HepG2 (cell line): ENCODE data around the gene TMEM41A. TPM values are rescaled to one million over a fixed set of nuclear protein-coding genes. Genes with fewer than 3 reads are reported as not detected.

Source experiments
- FOXA3 ChIP-seq: IDR thresholded peaks from 2 replicates; pipeline ENCODE4 v1.6.1; 2016; ENCODE audit warnings: missing genetic modification reagents, missing compliant biosample characterization
- MZF1 ChIP-seq: sonication (generic); formaldehyde crosslinking; IDR thresholded peaks from 2 replicates; pipeline ENCODE4 v1.8.1; 2023; ENCODE audit warnings: mild to moderate bottlenecking, missing genetic modification reagents, borderline replicate concordance
- NPAS2 ChIP-seq: sonication (generic); formaldehyde crosslinking; IDR thresholded peaks from 2 replicates; pipeline ENCODE4 v1.8.0; 2022; ENCODE audit warnings: mild to moderate bottlenecking, missing genetic modification reagents, borderline replicate concordance
- NR2F1 ChIP-seq, 2 experiments: fragments of 450-650 bp in 1 of 2; formaldehyde crosslinking in 1 of 2; IDR thresholded peaks; 2 replicates each; pipeline versions ENCODE4 v1.5.0 to v1.6.1; 2016 to 2020; ENCODE audit warnings: mild to moderate bottlenecking in 1 of 2, missing compliant biosample characterization in 1 of 2, missing genetic modification reagents in 1 of 2, moderate library complexity in 1 of 2
- RAD21 ChIP-seq: fragments of 450-650 bp; formaldehyde crosslinking; IDR thresholded peaks from 2 replicates; pipeline ENCODE4 v1.5.0; 2020; ENCODE audit warnings: mild to moderate bottlenecking
- REL ChIP-seq: sonication (generic); formaldehyde crosslinking; conservative IDR thresholded peaks from 2 replicates; pipeline ENCODE4 v1.8.0; 2022; ENCODE audit warnings: mild to moderate bottlenecking, missing genetic modification reagents, moderate library complexity
- SKI ChIP-seq: fragments of 450-650 bp; IDR thresholded peaks from one replicate; pipeline ENCODE4 v1.6.1; 2018; ENCODE audit warnings: mild to moderate bottlenecking; ENCODE audit not compliant: partially characterized antibody
- SMARCC2 ChIP-seq: fragments of 450-650 bp; IDR thresholded peaks from 2 replicates; pipeline ENCODE4 v1.6.1; 2017; ENCODE audit warnings: antibody characterized with exemption, mild to moderate bottlenecking
- THAP11 ChIP-seq: IDR thresholded peaks from 2 replicates; pipeline ENCODE4 v1.6.1; 2016; ENCODE audit warnings: missing biosample characterization, missing genetic modification reagents
- WIZ ChIP-seq: sonication (generic); formaldehyde crosslinking; IDR thresholded peaks from 2 replicates; pipeline ENCODE4 v1.5.1; 2020; ENCODE audit warnings: mild to moderate bottlenecking, missing genetic modification reagents
- ZBTB3 ChIP-seq: sonication (generic); formaldehyde crosslinking; IDR thresholded peaks from 2 replicates; pipeline ENCODE4 v1.4.0; 2020; ENCODE audit warnings: low read depth, mild to moderate bottlenecking, moderate library complexity, missing genetic modification reagents, borderline replicate concordance
- ZNF589 ChIP-seq: sonication (generic); formaldehyde crosslinking; conservative IDR thresholded peaks from 2 replicates; pipeline ENCODE4 v1.8.0; 2022; ENCODE audit warnings: mild to moderate bottlenecking, moderate library complexity, missing genetic modification reagents
- ZNF781 ChIP-seq: sonication (generic); formaldehyde crosslinking; IDR thresholded peaks from 2 replicates; pipeline ENCODE4 v1.5.1; 2020; ENCODE audit warnings: borderline replicate concordance, mild to moderate bottlenecking, missing genetic modification reagents; ENCODE audit errors: not compliant biosample characterization
- polyA plus RNA-seq, 8 experiments: library from polyadenylated mRNA; depleted of rRNA in 3 of 8; stranded (reverse) in 7 of 8; unstranded in 1 of 8; fragments of >200 nt; fragmentation: Illumina TruSeq in 4 of 8; extraction: Trizol in 4 of 8; gene quantifications; 2 replicates each; pipeline versions ENCODE4 v1.2.1 to v1.2.3, GENCODE V29; 2011 to 2016; ENCODE audit warnings: low read depth in 4 of 8, missing spikeins in 1 of 8, mixed read lengths in 1 of 8; ENCODE audit not compliant: insufficient read depth in 1 of 8
- total RNA-seq, 5 experiments: library from RNA; depleted of rRNA; stranded (reverse); fragments of >200 nt; fragmentation: Illumina TruSeq; extraction: Trizol; gene quantifications; 2 replicates each; pipeline ENCODE4 v1.2.3, GENCODE V29; 2016; ENCODE audit warnings: low read depth in 1 of 5
- TF ChIP-seq, protein P1 (sequence below): sonication (generic); formaldehyde crosslinking; IDR thresholded peaks from 2 replicates; pipeline ENCODE4 v1.5.1; 2020; ENCODE audit warnings: mild to moderate bottlenecking, missing genetic modification reagents, borderline replicate concordance
- TF ChIP-seq, protein P2 (sequence below): sonication (generic); formaldehyde crosslinking; IDR thresholded peaks from 2 replicates; pipeline ENCODE4 v1.9.0; 2021; ENCODE audit warnings: missing genetic modification reagents, borderline replicate concordance
- TF ChIP-seq, protein P3 (sequence below): fragments of 450-650 bp; IDR thresholded peaks from 2 replicates; pipeline ENCODE4 v1.6.1; 2017
- TF ChIP-seq, protein P4 (sequence below): conservative IDR thresholded peaks from 2 replicates; pipeline ENCODE4 v1.6.1; 2018; ENCODE audit warnings: missing genetic modification reagents

The TMEM41A gene
- total and polyA plus RNA-seq, 2 of the 13 experiments (the other 11 are each of a cell fraction or from before 2014, with no cell fraction given): 30.0 to 40.0 TPM

DNA sequence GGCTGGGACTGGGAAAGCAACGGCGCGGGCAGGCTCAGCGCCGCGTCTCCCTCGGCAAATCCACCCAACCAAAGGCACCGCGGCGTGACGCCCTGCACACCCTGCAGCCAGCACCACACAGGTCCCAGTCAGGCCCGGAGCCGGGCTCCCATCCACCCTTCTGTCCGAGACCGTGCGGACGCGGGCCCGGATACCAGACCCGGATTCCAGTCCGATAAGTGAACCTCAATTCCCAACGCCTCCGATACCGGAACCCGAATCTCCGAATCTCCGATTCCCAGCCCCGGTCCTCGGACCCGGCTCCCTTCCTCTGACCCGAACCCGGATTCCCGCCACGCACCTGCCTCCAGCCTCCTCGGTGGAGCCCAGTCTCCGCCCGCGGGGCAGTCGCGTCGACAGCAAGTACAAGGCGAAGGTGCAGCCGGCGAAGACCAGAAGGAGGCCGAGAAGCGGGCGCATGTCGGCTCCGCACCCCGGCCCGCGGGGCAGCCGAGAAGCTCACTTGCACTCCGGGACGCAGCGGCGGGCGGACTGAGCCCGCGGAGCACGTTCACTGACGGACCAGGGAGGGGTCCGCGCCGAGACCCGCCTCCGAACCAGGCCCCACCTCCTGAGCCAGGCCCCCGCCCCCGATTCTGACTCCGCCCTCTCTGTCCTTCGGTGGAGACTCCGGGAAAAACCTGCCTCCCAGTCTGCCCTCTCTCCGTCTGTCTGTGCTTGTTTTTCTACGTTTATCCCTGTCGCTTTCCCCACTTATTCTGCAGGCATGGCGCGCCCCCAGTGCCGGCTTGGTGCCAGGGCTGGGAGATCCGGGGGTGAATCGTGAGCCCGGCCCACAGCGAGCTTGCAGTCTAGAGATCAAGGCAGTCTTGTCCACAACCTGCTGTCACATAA is at the start of gene TMEM41A (continued):
- TF ChIP-seq, protein P1, sequence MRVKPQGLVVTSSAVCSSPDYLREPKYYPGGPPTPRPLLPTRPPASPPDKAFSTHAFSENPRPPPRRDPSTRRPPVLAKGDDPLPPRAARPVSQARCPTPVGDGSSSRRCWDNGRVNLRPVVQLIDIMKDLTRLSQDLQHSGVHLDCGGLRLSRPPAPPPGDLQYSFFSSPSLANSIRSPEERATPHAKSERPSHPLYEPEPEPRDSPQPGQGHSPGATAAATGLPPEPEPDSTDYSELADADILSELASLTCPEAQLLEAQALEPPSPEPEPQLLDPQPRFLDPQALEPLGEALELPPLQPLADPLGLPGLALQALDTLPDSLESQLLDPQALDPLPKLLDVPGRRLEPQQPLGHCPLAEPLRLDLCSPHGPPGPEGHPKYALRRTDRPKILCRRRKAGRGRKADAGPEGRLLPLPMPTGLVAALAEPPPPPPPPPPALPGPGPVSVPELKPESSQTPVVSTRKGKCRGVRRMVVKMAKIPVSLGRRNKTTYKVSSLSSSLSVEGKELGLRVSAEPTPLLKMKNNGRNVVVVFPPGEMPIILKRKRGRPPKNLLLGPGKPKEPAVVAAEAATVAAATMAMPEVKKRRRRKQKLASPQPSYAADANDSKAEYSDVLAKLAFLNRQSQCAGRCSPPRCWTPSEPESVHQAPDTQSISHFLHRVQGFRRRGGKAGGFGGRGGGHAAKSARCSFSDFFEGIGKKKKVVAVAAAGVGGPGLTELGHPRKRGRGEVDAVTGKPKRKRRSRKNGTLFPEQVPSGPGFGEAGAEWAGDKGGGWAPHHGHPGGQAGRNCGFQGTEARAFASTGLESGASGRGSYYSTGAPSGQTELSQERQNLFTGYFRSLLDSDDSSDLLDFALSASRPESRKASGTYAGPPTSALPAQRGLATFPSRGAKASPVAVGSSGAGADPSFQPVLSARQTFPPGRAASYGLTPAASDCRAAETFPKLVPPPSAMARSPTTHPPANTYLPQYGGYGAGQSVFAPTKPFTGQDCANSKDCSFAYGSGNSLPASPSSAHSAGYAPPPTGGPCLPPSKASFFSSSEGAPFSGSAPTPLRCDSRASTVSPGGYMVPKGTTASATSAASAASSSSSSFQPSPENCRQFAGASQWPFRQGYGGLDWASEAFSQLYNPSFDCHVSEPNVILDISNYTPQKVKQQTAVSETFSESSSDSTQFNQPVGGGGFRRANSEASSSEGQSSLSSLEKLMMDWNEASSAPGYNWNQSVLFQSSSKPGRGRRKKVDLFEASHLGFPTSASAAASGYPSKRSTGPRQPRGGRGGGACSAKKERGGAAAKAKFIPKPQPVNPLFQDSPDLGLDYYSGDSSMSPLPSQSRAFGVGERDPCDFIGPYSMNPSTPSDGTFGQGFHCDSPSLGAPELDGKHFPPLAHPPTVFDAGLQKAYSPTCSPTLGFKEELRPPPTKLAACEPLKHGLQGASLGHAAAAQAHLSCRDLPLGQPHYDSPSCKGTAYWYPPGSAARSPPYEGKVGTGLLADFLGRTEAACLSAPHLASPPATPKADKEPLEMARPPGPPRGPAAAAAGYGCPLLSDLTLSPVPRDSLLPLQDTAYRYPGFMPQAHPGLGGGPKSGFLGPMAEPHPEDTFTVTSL: peak; percentile 75; the same call in 1 of the 2 replicates
- TF ChIP-seq, protein P2, sequence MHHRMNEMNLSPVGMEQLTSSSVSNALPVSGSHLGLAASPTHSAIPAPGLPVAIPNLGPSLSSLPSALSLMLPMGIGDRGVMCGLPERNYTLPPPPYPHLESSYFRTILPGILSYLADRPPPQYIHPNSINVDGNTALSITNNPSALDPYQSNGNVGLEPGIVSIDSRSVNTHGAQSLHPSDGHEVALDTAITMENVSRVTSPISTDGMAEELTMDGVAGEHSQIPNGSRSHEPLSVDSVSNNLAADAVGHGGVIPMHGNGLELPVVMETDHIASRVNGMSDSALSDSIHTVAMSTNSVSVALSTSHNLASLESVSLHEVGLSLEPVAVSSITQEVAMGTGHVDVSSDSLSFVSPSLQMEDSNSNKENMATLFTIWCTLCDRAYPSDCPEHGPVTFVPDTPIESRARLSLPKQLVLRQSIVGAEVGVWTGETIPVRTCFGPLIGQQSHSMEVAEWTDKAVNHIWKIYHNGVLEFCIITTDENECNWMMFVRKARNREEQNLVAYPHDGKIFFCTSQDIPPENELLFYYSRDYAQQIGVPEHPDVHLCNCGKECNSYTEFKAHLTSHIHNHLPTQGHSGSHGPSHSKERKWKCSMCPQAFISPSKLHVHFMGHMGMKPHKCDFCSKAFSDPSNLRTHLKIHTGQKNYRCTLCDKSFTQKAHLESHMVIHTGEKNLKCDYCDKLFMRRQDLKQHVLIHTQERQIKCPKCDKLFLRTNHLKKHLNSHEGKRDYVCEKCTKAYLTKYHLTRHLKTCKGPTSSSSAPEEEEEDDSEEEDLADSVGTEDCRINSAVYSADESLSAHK: no peak
- TF ChIP-seq SMARCC2 (no peak), THAP11 (CRISPR knock-in tag) (peak; percentile 95), NPAS2 (CRISPR knock-in tag) (no peak), ZBTB3 (CRISPR knock-in tag) (0 out of 2 replicates have a peak, but pooled peaks have one; percentile 33), ZNF781 (peak; percentile 86), SKI (no peak), WIZ (CRISPR knock-in tag) (peak; percentile 91; the same call in 1 of the 2 replicates), NR2F1 (CRISPR knock-in tag; IDR thresholded peaks at IDR 0.05) (0 out of 4 replicates have a peak, but pooled peaks of 1 of the 2 experiments have one; percentile 48), MZF1 (0 out of 2 replicates have a peak, but pooled peaks have one; percentile 62), FOXA3 (CRISPR knock-in tag) (peak; percentile 66), RAD21 (CRISPR knock-in tag) (peak; percentile 55), ZNF589 (CRISPR knock-in tag) (peak; percentile 87; the same call in 1 of the 2 replicates), REL (CRISPR knock-in tag) (peak; percentile 80; the same call in 1 of the 2 replicates)
- TF ChIP-seq, protein P3, sequence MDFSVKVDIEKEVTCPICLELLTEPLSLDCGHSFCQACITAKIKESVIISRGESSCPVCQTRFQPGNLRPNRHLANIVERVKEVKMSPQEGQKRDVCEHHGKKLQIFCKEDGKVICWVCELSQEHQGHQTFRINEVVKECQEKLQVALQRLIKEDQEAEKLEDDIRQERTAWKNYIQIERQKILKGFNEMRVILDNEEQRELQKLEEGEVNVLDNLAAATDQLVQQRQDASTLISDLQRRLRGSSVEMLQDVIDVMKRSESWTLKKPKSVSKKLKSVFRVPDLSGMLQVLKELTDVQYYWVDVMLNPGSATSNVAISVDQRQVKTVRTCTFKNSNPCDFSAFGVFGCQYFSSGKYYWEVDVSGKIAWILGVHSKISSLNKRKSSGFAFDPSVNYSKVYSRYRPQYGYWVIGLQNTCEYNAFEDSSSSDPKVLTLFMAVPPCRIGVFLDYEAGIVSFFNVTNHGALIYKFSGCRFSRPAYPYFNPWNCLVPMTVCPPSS: no peak
- TF ChIP-seq, protein P4, sequence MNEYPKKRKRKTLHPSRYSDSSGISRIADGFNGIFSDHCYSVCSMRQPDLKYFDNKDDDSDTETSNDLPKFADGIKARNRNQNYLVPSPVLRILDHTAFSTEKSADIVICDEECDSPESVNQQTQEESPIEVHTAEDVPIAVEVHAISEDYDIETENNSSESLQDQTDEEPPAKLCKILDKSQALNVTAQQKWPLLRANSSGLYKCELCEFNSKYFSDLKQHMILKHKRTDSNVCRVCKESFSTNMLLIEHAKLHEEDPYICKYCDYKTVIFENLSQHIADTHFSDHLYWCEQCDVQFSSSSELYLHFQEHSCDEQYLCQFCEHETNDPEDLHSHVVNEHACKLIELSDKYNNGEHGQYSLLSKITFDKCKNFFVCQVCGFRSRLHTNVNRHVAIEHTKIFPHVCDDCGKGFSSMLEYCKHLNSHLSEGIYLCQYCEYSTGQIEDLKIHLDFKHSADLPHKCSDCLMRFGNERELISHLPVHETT (CRISPR knock-in tag): peak; percentile 90; the same call in 1 of the 2 replicates
